Keratinocyte (primary cell): ENCODE data around the gene VPS13C. TPM values are rescaled to one million over a fixed set of nuclear protein-coding genes. Genes with fewer than 3 reads are reported as not detected.

Experiments
- DNase-seq: peaks from one replicate; pipeline ENCODE4 v3.0.0-alpha.2; 2011; ENCODE audit warnings: low read depth, missing footprints, low spot score
- FAIRE-seq: peaks from 2 replicates; lab custom pipeline; 2011; peaks lifted over from hg19 to GRCh38; lab: Jason Lieb, UNC
- H2AFZ ChIP-seq: 2 replicates; pipeline ENCODE4 v1.6.0; 2012; ENCODE audit warnings: low read length, control low read depth, inconsistent platforms; ENCODE audit not compliant: control insufficient read depth
- H3K27ac ChIP-seq: 2 replicates; pipeline ENCODE4 v1.5.1; 2011; ENCODE audit warnings: low read length; ENCODE audit not compliant: control insufficient read depth, insufficient read depth
- H3K27me3 ChIP-seq: 3 replicates; pipeline ENCODE4 v1.6.0; 2011; ENCODE audit warnings: low read length; ENCODE audit not compliant: control insufficient read depth, insufficient read depth; ENCODE audit errors: extremely low read depth
- H3K36me3 ChIP-seq, 2 experiments: 2 replicates in 1 of 2; 3 replicates in 1 of 2; pipeline ENCODE4 v1.5.1; 2011; ENCODE audit warnings: low read length in 2 of 2, mild to moderate bottlenecking in 1 of 2; ENCODE audit not compliant: control insufficient read depth in 2 of 2, insufficient read depth in 2 of 2; ENCODE audit errors: extremely low read depth in 1 of 2
- H3K4me1 ChIP-seq: 3 replicates; pipeline ENCODE4 v1.5.1; 2011; ENCODE audit warnings: low read length; ENCODE audit not compliant: control insufficient read depth, insufficient read depth; ENCODE audit errors: extremely low read depth
- H3K4me2 ChIP-seq: 3 replicates; pipeline ENCODE4 v1.6.0; 2011; ENCODE audit warnings: low read depth, low read length; ENCODE audit not compliant: control insufficient read depth, insufficient read depth; ENCODE audit errors: extremely low read depth
- H3K4me3 ChIP-seq, 3 experiments: fragments of 200-600 bp in 1 of 3; sonication (generic) in 1 of 3; 2 replicates in 2 of 3; 3 replicates in 1 of 3; pipeline ENCODE4 v1.5.1; 2011 to 2016; ENCODE audit warnings: low read length in 3 of 3, mild to moderate bottlenecking in 3 of 3, control low read depth in 2 of 3, inconsistent platforms in 1 of 3, low read depth in 1 of 3, mixed read lengths in 1 of 3, mixed run types in 1 of 3, moderate library complexity in 1 of 3; ENCODE audit not compliant: control insufficient read depth in 2 of 3, insufficient read depth in 2 of 3; ENCODE audit errors: extremely low read depth in 1 of 3
- H3K79me2 ChIP-seq: 2 replicates; pipeline ENCODE4 v1.6.0; 2012; ENCODE audit warnings: low read length; ENCODE audit not compliant: control insufficient read depth, insufficient read depth
- H3K9ac ChIP-seq: 3 replicates; pipeline ENCODE4 v1.6.0; 2011; ENCODE audit warnings: low read length; ENCODE audit not compliant: control insufficient read depth, insufficient read depth; ENCODE audit errors: extremely low read depth
- H3K9me1 ChIP-seq: 3 replicates; pipeline ENCODE4 v1.6.0; 2011; ENCODE audit warnings: low read length; ENCODE audit not compliant: control insufficient read depth, insufficient read depth; ENCODE audit errors: extremely low read depth
- H3K9me3 ChIP-seq: 2 replicates; pipeline ENCODE4 v1.5.1; 2012; ENCODE audit warnings: low read depth, low read length; ENCODE audit not compliant: control insufficient read depth
- H4K20me1 ChIP-seq: 3 replicates; pipeline ENCODE4 v1.6.0; 2011; ENCODE audit warnings: low read length; ENCODE audit not compliant: control insufficient read depth, insufficient read depth; ENCODE audit errors: extremely low read depth
- CTCF ChIP-seq, 3 experiments: IDR thresholded peaks in 1 of 3; conservative IDR thresholded peaks in 1 of 3; optimal IDR thresholded peaks in 1 of 3; 2 replicates in 2 of 3; 3 replicates in 1 of 3; pipeline versions ENCODE3 to v1.5.1; 2011; ENCODE audit warnings: low read length in 3 of 3, mild to moderate bottlenecking in 3 of 3, moderate library complexity in 2 of 3, control low read depth in 1 of 3, inconsistent platforms in 1 of 3; ENCODE audit not compliant: insufficient read depth in 2 of 3; ENCODE audit errors: extremely low read depth in 1 of 3
- EZH2 ChIP-seq: IDR thresholded peaks from one replicate; pipeline ENCODE4 v1.6.1; 2012; ENCODE audit warnings: inconsistent platforms, mild to moderate bottlenecking, low read length, moderate library complexity
- dilution Hi-C: fragments of 300-500 bp; cut with MboI; formaldehyde crosslinking; loops from one replicate; pipeline ENCODE4 v1.7.0; 2020; ENCODE audit warnings: low sequenced_read_pairs; ENCODE audit not compliant: extremely low pct_ligation_motif_present
- polyA plus RNA-seq, 5 experiments: library from polyadenylated mRNA; depleted of rRNA in 3 of 5; stranded (reverse) in 3 of 5; stranded (forward) in 1 of 5; unstranded in 1 of 5; fragments of >200 nt; gene quantifications; 1 replicate in 1 of 5; 2 replicates in 3 of 5; 3 replicates in 1 of 5; pipeline versions ENCODE4 v1.2.1 to v1.2.3, GENCODE V29; 2011 to 2012; ENCODE audit warnings: missing spikeins in 2 of 5, low read depth in 1 of 5, low replicate concordance in 1 of 5

VPS13C gene
- polyA plus RNA-seq, 1 donor (not counting 4 experiments of a cell fraction or from before 2014, with no cell fraction given), result 13.5 TPM

DNA sequence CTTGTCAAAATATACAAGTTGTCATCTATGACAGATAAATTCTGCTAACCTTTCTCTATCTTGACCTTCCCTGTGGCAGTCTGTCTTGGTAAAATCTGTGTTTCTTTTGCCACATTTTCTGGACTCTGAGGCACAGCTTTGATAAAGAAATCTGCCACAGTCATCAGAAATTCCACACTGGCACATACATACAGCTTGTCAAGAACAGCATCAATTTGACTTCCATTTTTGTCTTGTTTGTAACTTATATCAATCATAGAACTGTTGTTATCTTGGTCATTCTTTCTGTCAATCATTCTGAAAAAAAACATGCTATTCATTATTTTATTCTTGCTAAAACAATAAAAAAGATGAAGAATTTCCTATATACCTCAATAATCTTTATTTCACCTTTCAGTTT is 130.8 kb downstream of the VPS13C start:
- H3K36me3 ChIP-seq, result peaks cover 0 to 1% of the 10 kb centered on the region in 2 experiments
- FAIRE-seq (no peak), DNase-seq (no peak)
- no peak overlapping the region for H2AFZ ChIP-seq
- no peak overlapping the region for H3K4me2 ChIP-seq
- no peaks in the 10 kb centered on the region for H3K9me1 ChIP-seq
- no peaks in the 10 kb centered on the region for H3K4me1 ChIP-seq
- no peaks in the 10 kb centered on the region for H4K20me1 ChIP-seq
- H3K4me3 ChIP-seq, result no peak overlapping the region
- H3K9me3 ChIP-seq, result no peaks in the 10 kb centered on the region
- H3K27ac ChIP-seq, result no peak overlapping the region
- H3K27me3 ChIP-seq, result no peaks in the 10 kb centered on the region
- no peak overlapping the region for H3K9ac ChIP-seq
- no peaks in the 10 kb centered on the region for H3K79me2 ChIP-seq
- dilution Hi-C loops, result no loop called here
- no peak for TF ChIP-seq CTCF (optimal IDR thresholded peaks at IDR 0.05 in 1 of 3, IDR thresholded peaks at IDR 0.05 in 1 of 3, conservative IDR thresholded peaks at IDR 0.05 in 1 of 3; ENCODE audit: extremely low read depth in 1 of 3, insufficient read depth in 2 of 3, low read length in 3 of 3)
- TF ChIP-seq EZH2, result no peak

GRCh38 chr15:61923173-61923572 is 137.1 kb downstream of the VPS13C start:
- TF ChIP-seq CTCF (optimal IDR thresholded peaks at IDR 0.05 in 1 of 3, IDR thresholded peaks at IDR 0.05 in 1 of 3, conservative IDR thresholded peaks at IDR 0.05 in 1 of 3; ENCODE audit: extremely low read depth in 1 of 3, insufficient read depth in 2 of 3, low read length in 3 of 3), result no peak
- TF ChIP-seq EZH2, result no peak
- H3K36me3 ChIP-seq, result peaks cover 0 to 6% of the 10 kb centered on the region in 2 experiments
- no peaks in the 10 kb centered on the region for H3K27me3 ChIP-seq
- no peaks in the 10 kb centered on the region for H3K9me1 ChIP-seq
- no peaks in the 10 kb centered on the region for H3K4me1 ChIP-seq
- H3K4me3 ChIP-seq, result no peak overlapping the region
- no peak overlapping the region for H3K9ac ChIP-seq
- FAIRE-seq, result no peak
- H3K9me3 ChIP-seq, result no peaks in the 10 kb centered on the region
- no peaks in the 10 kb centered on the region for H3K79me2 ChIP-seq
- dilution Hi-C loops, result no loop called here
- H4K20me1 ChIP-seq, result no peaks in the 10 kb centered on the region
- no peak overlapping the region for H3K4me2 ChIP-seq
- no peak overlapping the region for H2AFZ ChIP-seq
- no peak overlapping the region for H3K27ac ChIP-seq
- DNase-seq, result no peak
